EH (cell line): ENCODE data around the gene CDH23.

Experiments used
- DNase-seq: peaks from one replicate; pipeline ENCODE4 v3.0.0-alpha.2; 2015; ENCODE audit warnings: low read depth

CDH23 gene

GRCh38 chr10:71369602-71370001 lies 27.1 kb upstream of the CDH23 start:
- DNase-seq, result no peak

- DNase-seq, result no peak
These were observed 26.7 kb upstream of the CDH23 start for GRCh38 chr10:71370031-71370430.

GRCh38 chr10:71371750-71372166 lies 25.0 kb upstream of the CDH23 start:
- no peak for DNase-seq

GRCh38 chr10:71372882-71373495 lies 23.7 kb upstream of the CDH23 start:
- no peak for DNase-seq

GRCh38 chr10:71374481-71375233 lies 22.1 kb upstream of the CDH23 start:
- DNase-seq, result no peak

- no peak for DNase-seq
These were observed 20.8 kb upstream of the CDH23 start for GRCh38 chr10:71375952-71376351.

GRCh38 chr10:71378336-71379117 lies 18.2 kb upstream of the CDH23 start:
- no peak for DNase-seq

- DNase-seq, result no peak
These were observed 17.5 kb upstream of the CDH23 start for GRCh38 chr10:71379118-71379766.

GRCh38 chr10:71380841-71381240 lies 15.9 kb upstream of the CDH23 start:
- no peak for DNase-seq

GRCh38 chr10:71381611-71382010 lies 15.1 kb upstream of the CDH23 start:
- no peak for DNase-seq

- no peak for DNase-seq
These were observed 14.7 kb upstream of the CDH23 start for GRCh38 chr10:71382028-71382427.

- DNase-seq, result no peak
These were observed 14.0 kb upstream of the CDH23 start for GRCh38 chr10:71382757-71383156.

GRCh38 chr10:71383972-71384687 lies 12.6 kb upstream of the CDH23 start:
- DNase-seq, result peak; percentile 46

GRCh38 chr10:71388171-71388570 lies 8.5 kb upstream of the CDH23 start:
- DNase-seq, result no peak

GRCh38 chr10:71388583-71389310 lies 8.0 kb upstream of the CDH23 start:
- DNase-seq, result no peak

GRCh38 chr10:71389768-71390460 lies 6.8 kb upstream of the CDH23 start:
- no peak for DNase-seq

GRCh38 chr10:71390461-71390835 lies 6.3 kb upstream of the CDH23 start:
- no peak for DNase-seq

GRCh38 chr10:71390921-71391690 lies 5.6 kb upstream of the CDH23 start:
- DNase-seq, result no peak

- DNase-seq, result no peak
These were observed 5.0 kb upstream of the CDH23 start for GRCh38 chr10:71391701-71392100.

- no peak for DNase-seq
These were observed 4.4 kb upstream of the CDH23 start for GRCh38 chr10:71392292-71392691.
